GM12878 (cell line): Measurements from ENCODE around the gene WNT5B. TPM values are rescaled to one million over a fixed set of nuclear protein-coding genes. Genes with fewer than 3 reads are reported as not detected.

ENCODE experiments used
- ATAC-seq: fragments of 200-7000 bp; cut with Tn5 transposase; 3 replicates; pipeline ENCODE4 v1.9.1; 2020; ENCODE audit warnings: mild to moderate bottlenecking, moderate library complexity
- BruUV-seq: library from RNA; stranded (reverse); fragments of 400-500 nt; replicated peaks from 2 replicates; lab custom pipeline; 2021; lab: Mats Ljungman, UMichigan
- CTCF ChIA-PET: fragments of 300-600 bp; sonication (Branson Sonifier 250); formaldehyde crosslinking; extraction: SDS; loops from one replicate; lab custom pipeline; 2021; ENCODE audit warnings: inconsistent platforms; lab: Yijun Ruan, JAX
- POLR2A ChIA-PET: fragments of 350-600 bp; formaldehyde crosslinking; extraction: SDS; loops from one replicate; lab custom pipeline; 2021; ENCODE audit warnings: inconsistent platforms; lab: Charles Lee
- RAD21 ChIA-PET: fragments of 300-600 bp; sonication (Branson Sonifier 250); formaldehyde crosslinking; loops from one replicate; lab custom pipeline; 2023; ENCODE audit warnings: antibody characterized with exemption; ENCODE audit not compliant: unreplicated experiment; lab: Charles Lee
- SMC1A ChIA-PET: fragments of 300-600 bp; sonication (Branson Sonifier 250); formaldehyde crosslinking; loops from one replicate; lab custom pipeline; 2023; ENCODE audit not compliant: unreplicated experiment, uncharacterized antibody; lab: Charles Lee
- DNase-seq: peaks from one replicate; pipeline ENCODE4 v3.0.0-alpha.2; 2011; ENCODE audit warnings: low read depth, low spot score
- FAIRE-seq: peaks from 3 replicates; lab custom pipeline; 2011; peaks lifted over from hg19 to GRCh38; lab: Jason Lieb, UNC
- H2AFZ ChIP-seq: 2 replicates; pipeline ENCODE4 v1.6.0; 2011; ENCODE audit warnings: low read depth, low read length, control low read depth; ENCODE audit not compliant: control insufficient read depth
- H3K27ac ChIP-seq: 2 replicates; pipeline ENCODE4 v1.5.1; 2011; ENCODE audit warnings: control low read depth; ENCODE audit not compliant: control insufficient read depth, insufficient read depth
- H3K27me3 ChIP-seq, 2 experiments: replicated peaks in 1 of 2; 2 replicates each; pipeline versions ENCODE4 v1.6.0 to v1.6.1; 2011; ENCODE audit warnings: low read length in 1 of 2; ENCODE audit not compliant: control insufficient read depth in 2 of 2, insufficient read depth in 2 of 2
- H3K36me3 ChIP-seq, 2 experiments: 2 replicates each; pipeline ENCODE4 v1.5.1; 2011; ENCODE audit warnings: low read length in 1 of 2; ENCODE audit not compliant: control insufficient read depth in 2 of 2, insufficient read depth in 2 of 2
- H3K4me1 ChIP-seq: 2 replicates; pipeline ENCODE4 v1.6.1; 2011; ENCODE audit warnings: mild to moderate bottlenecking, low read length, moderate library complexity, mixed read lengths; ENCODE audit not compliant: control insufficient read depth, insufficient read depth
- H3K4me2 ChIP-seq: 2 replicates; pipeline ENCODE4 v1.6.0; 2011; ENCODE audit warnings: control low read depth; ENCODE audit not compliant: control insufficient read depth, insufficient read depth
- H3K4me3 ChIP-seq: fragments of 200-600 bp; sonication (generic); 2 replicates; pipeline ENCODE4 v1.5.1; 2016
- H3K79me2 ChIP-seq: 2 replicates; pipeline ENCODE4 v1.6.0; 2011; ENCODE audit warnings: low read length; ENCODE audit not compliant: control insufficient read depth, insufficient read depth
- H3K9ac ChIP-seq: 2 replicates; pipeline ENCODE4 v1.8.0; 2011; ENCODE audit warnings: low read length, control low read depth, mixed read lengths; ENCODE audit not compliant: control insufficient read depth, insufficient read depth
- H3K9me3 ChIP-seq: replicated peaks from 3 replicates; pipeline ENCODE4 v1.5.1; 2011; ENCODE audit warnings: mild to moderate bottlenecking, low read length; ENCODE audit not compliant: control insufficient read depth, insufficient read depth
- H4K20me1 ChIP-seq: 2 replicates; pipeline ENCODE4 v1.6.0; 2011; ENCODE audit not compliant: control insufficient read depth, insufficient read depth
- BCL11A ChIP-seq: IDR thresholded peaks from 2 replicates; pipeline ENCODE4 v1.6.1; 2011; ENCODE audit warnings: low read depth, low read length
- CHD2 ChIP-seq: IDR thresholded peaks from 2 replicates; pipeline ENCODE4 v1.6.1; 2011; ENCODE audit warnings: low read depth, low read length, improper control_type of control experiment, borderline replicate concordance
- DPF2 ChIP-seq: fragments of 450-650 bp; IDR thresholded peaks from 2 replicates; pipeline ENCODE4 v1.6.1; 2017; ENCODE audit warnings: mild to moderate bottlenecking
- FOXM1 ChIP-seq: IDR thresholded peaks from 2 replicates; pipeline ENCODE4 v1.6.1; 2012; ENCODE audit warnings: low read depth, mild to moderate bottlenecking, inconsistent platforms, low read length, moderate library complexity
- GATAD2B ChIP-seq: fragments of 450-650 bp; conservative IDR thresholded peaks from 2 replicates; pipeline ENCODE4 v1.6.1; 2017; ENCODE audit warnings: low read depth, mild to moderate bottlenecking, moderate library complexity
- NBN ChIP-seq: fragments of 450-650 bp; IDR thresholded peaks from 2 replicates; pipeline ENCODE4 v1.6.1; 2016
- NFYB ChIP-seq: IDR thresholded peaks from 2 replicates; pipeline ENCODE4 v1.6.1; 2011; ENCODE audit warnings: low read depth, mild to moderate bottlenecking, low read length, improper control_type of control experiment, moderate library complexity; ENCODE audit not compliant: insufficient read depth
- NR2C2 ChIP-seq: IDR thresholded peaks from 2 replicates; pipeline ENCODE4 v1.6.1; 2011; ENCODE audit warnings: borderline replicate concordance, low read depth; ENCODE audit not compliant: control insufficient read depth, insufficient read length
- PAX5 ChIP-seq: IDR thresholded peaks from 2 replicates; pipeline ENCODE4 v1.6.1; 2011; ENCODE audit warnings: low read depth, low read length, borderline replicate concordance
- RBBP5 ChIP-seq: fragments of 200-600 bp; sonication (generic); conservative IDR thresholded peaks from 2 replicates; pipeline ENCODE4 v1.6.1; 2016
- SIX5 ChIP-seq: IDR thresholded peaks from 2 replicates; pipeline ENCODE4 v1.6.1; 2011; ENCODE audit warnings: mild to moderate bottlenecking, low read depth, low read length, moderate library complexity; ENCODE audit not compliant: severe bottlenecking
- SP1 ChIP-seq: IDR thresholded peaks from one replicate; pipeline ENCODE4 v1.6.1; 2011; ENCODE audit warnings: low read depth, low read length
- SREBF2 ChIP-seq: IDR thresholded peaks from 2 replicates; pipeline ENCODE4 v1.6.1; 2012; ENCODE audit warnings: mild to moderate bottlenecking, low read length
- TCF3 ChIP-seq: IDR thresholded peaks from 2 replicates; pipeline ENCODE4 v1.6.1; 2012; ENCODE audit warnings: low read depth, mild to moderate bottlenecking, low read length, borderline replicate concordance; ENCODE audit not compliant: insufficient read depth
- WRNIP1 ChIP-seq: IDR thresholded peaks from 2 replicates; pipeline ENCODE4 v1.6.1; 2011; ENCODE audit warnings: low read depth, low read length, improper control_type of control experiment, borderline replicate concordance
- ZNF384 ChIP-seq: IDR thresholded peaks from 2 replicates; pipeline ENCODE4 v1.6.1; 2012; ENCODE audit warnings: low read depth, mild to moderate bottlenecking, low read length, improper control_type of control experiment, borderline replicate concordance
- ZNF622 ChIP-seq: fragments of 450-650 bp; IDR thresholded peaks from 2 replicates; pipeline ENCODE4 v1.6.1; 2017; ENCODE audit warnings: mild to moderate bottlenecking, inconsistent platforms
- WGBS: methylation state at CpG from one replicate; pipeline ENCODE4 v1.1.6; 2016; ENCODE audit warnings: low lambda C conversion rate; ENCODE audit not compliant: insufficient replicate concordance, insufficient coverage; ENCODE audit errors: missing lambda C conversion rate; 5-methylcytosine and 5-hydroxymethylcytosine counted together
- in situ Hi-C: fragments of 300-500 bp; cut with MboI; formaldehyde crosslinking; loops from 9 replicates; pipeline ENCODE4 v1.14.3; 2018; ENCODE audit warnings: mixed read lengths
- intact Hi-C: fragments of 100-400 bp; cut with micrococcal nuclease; formaldehyde crosslinking; loops from one replicate; pipeline ENCODE4 v1.14.2; 2022; ENCODE audit not compliant: unreplicated experiment
- polyA plus RNA-seq, 11 experiments: library from polyadenylated mRNA; depleted of rRNA in 4 of 11; unstranded in 6 of 11; stranded (reverse) in 5 of 11; fragments of >200 nt; fragmentation: Nextera tagmentation in 4 of 11; fragmentation: Illumina TruSeq in 1 of 11; extraction: Ambion mirVana in 4 of 11; extraction: Trizol in 1 of 11; gene quantifications; 1 replicate in 1 of 11; 2 replicates in 10 of 11; pipeline versions ENCODE4 v1.2.1 to v1.2.3, GENCODE V29; 2011 to 2016; ENCODE audit warnings: inconsistent platforms in 2 of 11, missing spikeins in 2 of 11, low read depth in 1 of 11
- total RNA-seq, 4 experiments: library from RNA; depleted of rRNA in 3 of 4; stranded (reverse); fragments of >200 nt in 3 of 4; fragmentation: Illumina TruSeq in 1 of 4; extraction: Trizol in 1 of 4; gene quantifications; 2 replicates each; pipeline versions ENCODE4 v1.2.1 to v1.2.3, GENCODE V29; 2013 to 2021

Gene WNT5B
- total and polyA plus RNA-seq, 10 of the 15 experiments (the other 5 are each of a cell fraction or from before 2014, with no cell fraction given) = 0.45 to 18.3 (median 5.4) TPM

DNA sequence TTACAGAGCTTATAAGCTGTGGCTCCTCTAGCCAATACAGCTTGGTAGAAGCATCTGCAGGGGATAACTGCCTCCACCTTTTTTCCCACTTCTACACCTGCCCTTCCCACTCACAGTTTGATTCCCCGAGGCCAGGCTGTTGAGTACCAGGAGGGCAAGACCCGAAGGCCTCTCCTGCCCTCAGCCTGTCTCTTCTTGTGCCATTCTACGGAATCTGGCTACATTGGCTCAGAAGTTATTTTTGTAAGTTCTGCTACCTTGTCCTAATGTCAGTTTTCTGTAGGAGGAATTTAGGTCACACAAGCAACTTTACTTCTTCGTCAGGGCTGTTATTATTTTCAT is 46.4 kb upstream of the WNT5B start:
- no peaks in the 10 kb centered on the region for H3K27me3 ChIP-seq
- no peaks in the 10 kb centered on the region for H3K4me1 ChIP-seq
- H3K9ac ChIP-seq = no peak overlapping the region
- H3K4me3 ChIP-seq = no peak overlapping the region
- intact Hi-C loops = loop anchor here (1.0 to 5.0 kb wide), 6 partner anchors 50 to 516 kb away; no protein-coding TSS in a partner anchor
- FAIRE-seq (no peak), DNase-seq (no peak), ATAC-seq (no peak; the same call in 2 of the 3 replicates)
- 96% methylated on average over 4 of the region's 4 CpGs for WGBS
- no peak overlapping the region for H2AFZ ChIP-seq
- SMC1A ChIA-PET = interaction anchor here (0.7 to 12.3 kb wide), 40 partner anchors 9 to 768 kb away, joined by 3 to 276 read pairs (median 5); no protein-coding TSS in a partner anchor
- H3K27ac ChIP-seq = no peak overlapping the region
- RAD21 ChIA-PET = interaction anchor here (0.6 to 4.9 kb wide), 45 partner anchors 9 to 1007 kb away, joined by 3 to 237 read pairs (median 4); partner anchors contain the start of gene WNT5B
- TF ChIP-seq NBN (no peak), DPF2 (no peak), TCF3 (no peak), NR2C2 (no peak), RBBP5 (no peak), NFYB (no peak), ZNF622 (no peak), BCL11A (no peak), WRNIP1 (no peak), PAX5 (no peak), SP1 (no peak), ZNF384 (no peak), SREBF2 (no peak), CHD2 (no peak), SIX5 (no peak), GATAD2B (no peak), FOXM1 (no peak)
- no peaks in the 10 kb centered on the region for H3K9me3 ChIP-seq
- CTCF ChIA-PET = interaction anchor here (0.7 to 12.3 kb wide), 50 partner anchors 9 to 968 kb away, joined by 3 to 287 read pairs (median 5); partner anchors contain the start of genes FBXL14, RAD52 and WNT5B
- in situ Hi-C loops = no loop called here
- no peak overlapping the region for H3K4me2 ChIP-seq
- H4K20me1 ChIP-seq = no peaks in the 10 kb centered on the region
- BruUV-seq = no TSS peak
- H3K36me3 ChIP-seq = no peaks in the 10 kb centered on the region
- H3K79me2 ChIP-seq = no peaks in the 10 kb centered on the region
- POLR2A ChIA-PET = interaction anchor here (0.6 to 2.0 kb wide), 7 partner anchors 10 to 471 kb away, joined by 3 to 12 read pairs (median 3); no protein-coding TSS in a partner anchor
